DND-41 (cell line): Measurements from ENCODE around the gene IL1RAP.

Experiments
- ATAC-seq: fragments of 200-7000 bp; cut with Tn5 transposase; 3 replicates; pipeline ENCODE4 v1.9.1; 2021; ENCODE audit warnings: low read depth; ENCODE audit not compliant: insufficient read depth
- DNase-seq: peaks from one replicate; pipeline ENCODE4 v3.0.0-alpha.2; 2020
- H2AFZ ChIP-seq: 2 replicates; pipeline ENCODE4 v1.6.0; 2012; ENCODE audit warnings: low read depth, low read length
- H3K27ac ChIP-seq: 2 replicates; pipeline ENCODE4 v1.5.1; 2012; ENCODE audit warnings: low read length, inconsistent platforms
- H3K27me3 ChIP-seq: fragments of 200-600 bp; sonication (generic); 2 replicates; pipeline ENCODE4 v1.6.0; 2012; ENCODE audit warnings: low read length, mild to moderate bottlenecking, inconsistent platforms; ENCODE audit not compliant: insufficient read depth, poor library complexity
- H3K36me3 ChIP-seq: 2 replicates; pipeline ENCODE4 v1.5.1; 2012; ENCODE audit warnings: low read length, inconsistent platforms; ENCODE audit not compliant: insufficient read depth
- H3K4me1 ChIP-seq: 2 replicates; pipeline ENCODE4 v1.5.1; 2012; ENCODE audit warnings: mild to moderate bottlenecking, low read length; ENCODE audit not compliant: insufficient read depth
- H3K4me2 ChIP-seq: 2 replicates; pipeline ENCODE4 v1.6.0; 2012; ENCODE audit warnings: mild to moderate bottlenecking, moderate library complexity, low read length, inconsistent platforms; ENCODE audit not compliant: insufficient read depth
- H3K4me3 ChIP-seq, 2 experiments: fragments of 200-600 bp in 1 of 2; shearing (Covaris generic) in 1 of 2; 2 replicates each; pipeline ENCODE4 v1.5.1; 2012 to 2016; ENCODE audit warnings: inconsistent platforms in 2 of 2, low read length in 2 of 2, mild to moderate bottlenecking in 2 of 2, low read depth in 1 of 2, moderate library complexity in 1 of 2
- H3K79me2 ChIP-seq: 2 replicates; pipeline ENCODE4 v1.6.0; 2012; ENCODE audit warnings: low read length, inconsistent platforms; ENCODE audit not compliant: insufficient read depth
- H3K9ac ChIP-seq: 2 replicates; pipeline ENCODE4 v1.6.0; 2012; ENCODE audit warnings: low read depth, mild to moderate bottlenecking, inconsistent platforms, low read length, moderate library complexity
- H3K9me3 ChIP-seq: 2 replicates; pipeline ENCODE4 v1.5.1; 2012; ENCODE audit warnings: low read length, moderate library complexity, mild to moderate bottlenecking, inconsistent platforms; ENCODE audit not compliant: insufficient read depth, severe bottlenecking
- H4K20me1 ChIP-seq: 2 replicates; pipeline ENCODE4 v1.6.0; 2012; ENCODE audit warnings: low read length; ENCODE audit not compliant: insufficient read depth
- EZH2 ChIP-seq: IDR thresholded peaks from 3 replicates; pipeline ENCODE4 v1.6.1; 2012; ENCODE audit warnings: borderline replicate concordance, low read depth, mild to moderate bottlenecking, moderate library complexity, low read length, inconsistent platforms; ENCODE audit not compliant: severe bottlenecking
- TF ChIP-seq, protein P1 (sequence below): IDR thresholded peaks from 2 replicates; pipeline ENCODE4 v1.5.1; 2012; ENCODE audit warnings: borderline replicate concordance, low read length, moderate library complexity, mild to moderate bottlenecking; ENCODE audit not compliant: poor library complexity, severe bottlenecking; ENCODE audit errors: extremely low read depth

Gene IL1RAP

DNA sequence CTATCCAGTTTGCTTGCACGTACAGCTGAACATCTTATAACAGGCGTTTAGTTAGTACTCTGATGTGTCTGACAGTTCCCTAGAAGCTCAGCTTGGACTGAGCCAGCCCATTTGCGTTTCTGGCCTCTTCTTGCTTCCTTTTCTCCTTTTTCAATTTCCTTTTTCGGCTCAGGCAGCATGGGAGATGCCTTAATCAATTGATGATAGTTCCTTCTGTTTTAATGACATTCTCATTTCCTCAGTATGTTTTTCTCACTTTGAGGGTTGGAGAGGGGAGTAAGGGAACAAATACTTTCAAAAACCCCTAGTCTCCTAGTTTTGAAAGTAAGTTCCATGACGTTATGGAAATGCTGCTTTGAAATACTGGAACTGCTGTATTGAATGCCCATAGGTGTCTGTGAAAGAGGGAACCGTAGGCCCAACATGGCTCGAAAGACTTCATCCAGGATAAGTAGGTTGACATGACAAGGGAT lies 18.9 kb downstream of the IL1RAP start:
- TF ChIP-seq, protein P1, sequence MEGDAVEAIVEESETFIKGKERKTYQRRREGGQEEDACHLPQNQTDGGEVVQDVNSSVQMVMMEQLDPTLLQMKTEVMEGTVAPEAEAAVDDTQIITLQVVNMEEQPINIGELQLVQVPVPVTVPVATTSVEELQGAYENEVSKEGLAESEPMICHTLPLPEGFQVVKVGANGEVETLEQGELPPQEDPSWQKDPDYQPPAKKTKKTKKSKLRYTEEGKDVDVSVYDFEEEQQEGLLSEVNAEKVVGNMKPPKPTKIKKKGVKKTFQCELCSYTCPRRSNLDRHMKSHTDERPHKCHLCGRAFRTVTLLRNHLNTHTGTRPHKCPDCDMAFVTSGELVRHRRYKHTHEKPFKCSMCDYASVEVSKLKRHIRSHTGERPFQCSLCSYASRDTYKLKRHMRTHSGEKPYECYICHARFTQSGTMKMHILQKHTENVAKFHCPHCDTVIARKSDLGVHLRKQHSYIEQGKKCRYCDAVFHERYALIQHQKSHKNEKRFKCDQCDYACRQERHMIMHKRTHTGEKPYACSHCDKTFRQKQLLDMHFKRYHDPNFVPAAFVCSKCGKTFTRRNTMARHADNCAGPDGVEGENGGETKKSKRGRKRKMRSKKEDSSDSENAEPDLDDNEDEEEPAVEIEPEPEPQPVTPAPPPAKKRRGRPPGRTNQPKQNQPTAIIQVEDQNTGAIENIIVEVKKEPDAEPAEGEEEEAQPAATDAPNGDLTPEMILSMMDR = no peak
- TF ChIP-seq EZH2 = no peak
- Histone ChIP-seq H3K79me2 (peaks cover 70% of the 10 kb centered on the region), H3K9ac (no peak overlapping the region), H3K4me1 (peaks cover 6% of the 10 kb centered on the region), H3K27ac (no peak overlapping the region), H3K4me3 (no peak overlapping the region), H3K9me3 (no peaks in the 10 kb centered on the region), H4K20me1 (no peaks in the 10 kb centered on the region), H3K27me3 (no peaks in the 10 kb centered on the region), H3K4me2 (no peak overlapping the region), H3K36me3 (peaks cover 4% of the 10 kb centered on the region), H2AFZ (no peak overlapping the region)
- ATAC-seq (no peak), DNase-seq (no peak)

DNA sequence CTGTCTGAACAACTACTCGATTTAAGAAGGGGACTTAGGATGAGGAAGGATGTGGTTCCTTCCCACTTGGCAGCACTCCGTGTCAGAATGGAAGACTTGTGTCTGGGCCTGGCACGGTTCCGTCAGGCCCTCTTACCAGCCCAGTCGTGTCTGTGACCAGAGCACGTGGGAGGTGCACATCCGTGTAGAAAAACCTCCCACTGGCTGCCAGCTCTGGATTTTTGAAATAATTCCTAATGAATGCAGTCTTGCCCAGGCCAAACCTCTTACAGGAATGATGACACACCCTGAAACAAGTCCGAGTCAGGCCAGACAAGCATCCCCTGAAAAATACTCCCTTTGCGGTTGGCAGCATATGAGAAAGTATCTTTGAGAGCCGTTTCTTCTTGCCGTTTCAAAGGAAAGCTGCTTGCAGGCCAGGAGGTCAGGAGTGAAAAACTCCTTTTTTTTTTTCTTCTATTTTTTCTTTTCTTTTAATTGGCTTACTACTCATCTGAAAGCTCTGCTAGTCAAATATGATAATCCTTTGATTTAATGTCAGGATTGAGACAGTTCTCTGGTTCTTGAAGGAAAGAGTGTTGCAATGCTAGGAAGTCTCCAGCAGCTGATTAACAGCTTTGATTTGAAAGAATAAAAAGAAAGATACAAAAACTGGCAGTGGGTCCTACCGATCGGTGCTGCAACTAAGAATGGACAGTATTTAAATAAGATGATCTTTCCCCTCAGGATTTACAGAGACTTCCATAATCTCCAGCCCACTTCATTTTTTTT lies 19.8 kb downstream of the IL1RAP start:
- H3K27me3 ChIP-seq = no peaks in the 10 kb centered on the region
- H3K36me3 ChIP-seq = peaks cover 2% of the 10 kb centered on the region; the same call in 1 of the 2 replicates
- H3K4me1 ChIP-seq = no peaks in the 10 kb centered on the region; the same call in 1 of the 2 replicates
- no peak for ATAC-seq
- no peak overlapping the region for H3K27ac ChIP-seq
- peaks cover 70% of the 10 kb centered on the region for H3K79me2 ChIP-seq
- H3K9me3 ChIP-seq = no peaks in the 10 kb centered on the region
- H3K4me2 ChIP-seq = no peak overlapping the region
- H2AFZ ChIP-seq = no peak overlapping the region
- no peak overlapping the region for H3K9ac ChIP-seq
- no peak for DNase-seq
- peaks cover 9% of the 10 kb centered on the region for H4K20me1 ChIP-seq
- no peak for TF ChIP-seq EZH2
- TF ChIP-seq, protein P1 = no peak
- H3K4me3 ChIP-seq = no peak overlapping the region

DNA sequence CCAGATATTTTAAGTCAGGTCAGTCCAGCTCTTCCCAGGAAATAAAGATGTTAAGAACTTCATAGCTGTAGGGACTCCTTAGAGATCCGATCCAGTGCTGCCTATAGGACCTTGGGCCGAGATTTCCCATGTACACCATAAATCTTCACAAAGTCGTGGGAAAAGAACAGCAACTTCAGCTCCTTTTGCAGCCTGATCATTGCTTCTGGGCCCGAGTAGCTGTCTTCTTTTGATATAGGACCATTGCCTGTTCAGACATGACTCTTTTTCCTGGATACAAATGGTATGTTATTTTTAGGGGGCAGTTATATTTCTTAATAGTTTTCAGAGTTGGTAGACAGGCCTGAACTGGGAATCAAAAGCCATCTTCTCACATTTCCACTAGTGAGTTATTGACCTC lies 20.5 kb downstream of the IL1RAP start:
- no peaks in the 10 kb centered on the region; the same call in 1 of the 2 replicates for H3K4me1 ChIP-seq
- H3K9ac ChIP-seq = no peak overlapping the region
- no peak overlapping the region for H3K27ac ChIP-seq
- H3K79me2 ChIP-seq = peaks cover 71% of the 10 kb centered on the region
- DNase-seq (no peak), ATAC-seq (no peak)
- H3K36me3 ChIP-seq = no peaks in the 10 kb centered on the region
- no peak overlapping the region for H3K4me3 ChIP-seq
- H3K27me3 ChIP-seq = no peaks in the 10 kb centered on the region
- H3K4me2 ChIP-seq = no peak overlapping the region
- no peak for TF ChIP-seq EZH2
- TF ChIP-seq, protein P1 = no peak
- H3K9me3 ChIP-seq = no peaks in the 10 kb centered on the region
- no peak overlapping the region for H2AFZ ChIP-seq
- H4K20me1 ChIP-seq = peaks cover 10% of the 10 kb centered on the region
